Small intestine (tissue), 7 donors: Measurements from ENCODE around the gene EBF4. TPM values are rescaled to one million over a fixed set of nuclear protein-coding genes. Genes with fewer than 3 reads are reported as not detected.

Experiments used
- DNase-seq, 2 donors: peaks; one replicate each; pipeline versions ENCODE4 v3.0.0 to v3.0.0-alpha.2; 2013
- FAIRE-seq: peaks from 2 replicates; lab custom pipeline; 2012; peaks lifted over from hg19 to GRCh38; lab: Jason Lieb, UNC
- H3K27ac ChIP-seq, 3 donors: one replicate each; pipeline ENCODE4 v1.5.1; 2013; ENCODE audit warnings: low read length in 2 of 3, mild to moderate bottlenecking in 2 of 3, control low read depth in 1 of 3, inconsistent platforms in 1 of 3, low read depth in 1 of 3, moderate library complexity in 1 of 3
- H3K27me3 ChIP-seq, 3 donors: one replicate each; pipeline ENCODE4 v1.6.1; 2013; ENCODE audit warnings: low read length in 3 of 3, inconsistent platforms in 1 of 3; ENCODE audit not compliant: control insufficient read depth in 3 of 3, insufficient read depth in 3 of 3
- H3K36me3 ChIP-seq, 3 donors: one replicate each; pipeline ENCODE4 v1.6.1; 2013; ENCODE audit warnings: low read length in 3 of 3, inconsistent platforms in 1 of 3, low read depth in 1 of 3, mild to moderate bottlenecking in 1 of 3, moderate library complexity in 1 of 3; ENCODE audit not compliant: control insufficient read depth in 3 of 3, insufficient read depth in 2 of 3
- H3K4me1 ChIP-seq, 3 donors: one replicate each; pipeline ENCODE4 v1.6.1; 2013; ENCODE audit warnings: low read length in 2 of 3, inconsistent platforms in 1 of 3, low read depth in 1 of 3, mild to moderate bottlenecking in 1 of 3, moderate library complexity in 1 of 3; ENCODE audit not compliant: control insufficient read depth in 3 of 3, insufficient read depth in 2 of 3
- H3K4me3 ChIP-seq, 3 donors: one replicate each; pipeline ENCODE4 v1.5.1; 2013; ENCODE audit warnings: low read length in 3 of 3, control low read depth in 1 of 3, inconsistent platforms in 1 of 3, low read depth in 1 of 3, mild to moderate bottlenecking in 1 of 3, moderate library complexity in 1 of 3
- H3K9me3 ChIP-seq, 2 donors: one replicate each; pipeline ENCODE4 v1.6.1; 2013; ENCODE audit warnings: low read depth in 1 of 2, low read length in 1 of 2; ENCODE audit not compliant: control insufficient read depth in 2 of 2, insufficient read depth in 1 of 2
- WGBS, 3 donors: extraction: QIAGEN DNeasy Blood & Tissue Kit; methylation state at CpG; one replicate each; pipeline ENCODE4 v1.1.7; 2013; 5-methylcytosine and 5-hydroxymethylcytosine counted together
- polyA plus RNA-seq, 4 donors: library from polyadenylated mRNA; stranded (reverse) in 3 of 4; unstranded in 1 of 4; fragments of 200-250 nt in 3 of 4; fragments of 120-200 nt in 1 of 4; gene quantifications; one replicate each; pipeline versions ENCODE4 v1.2.1 to v1.2.3, GENCODE V29; 2013
- donor health status: healthy with polysubstance abuse.
- donor health status: control.
- donor health status: control.
- donor health status: Bipolar disorder and iron deficiency.
- donor health status: healthy.

EBF4 gene
- polyA plus RNA-seq, 4 donors, result 0.67 to 7.4 (median 3.2) TPM

DNA sequence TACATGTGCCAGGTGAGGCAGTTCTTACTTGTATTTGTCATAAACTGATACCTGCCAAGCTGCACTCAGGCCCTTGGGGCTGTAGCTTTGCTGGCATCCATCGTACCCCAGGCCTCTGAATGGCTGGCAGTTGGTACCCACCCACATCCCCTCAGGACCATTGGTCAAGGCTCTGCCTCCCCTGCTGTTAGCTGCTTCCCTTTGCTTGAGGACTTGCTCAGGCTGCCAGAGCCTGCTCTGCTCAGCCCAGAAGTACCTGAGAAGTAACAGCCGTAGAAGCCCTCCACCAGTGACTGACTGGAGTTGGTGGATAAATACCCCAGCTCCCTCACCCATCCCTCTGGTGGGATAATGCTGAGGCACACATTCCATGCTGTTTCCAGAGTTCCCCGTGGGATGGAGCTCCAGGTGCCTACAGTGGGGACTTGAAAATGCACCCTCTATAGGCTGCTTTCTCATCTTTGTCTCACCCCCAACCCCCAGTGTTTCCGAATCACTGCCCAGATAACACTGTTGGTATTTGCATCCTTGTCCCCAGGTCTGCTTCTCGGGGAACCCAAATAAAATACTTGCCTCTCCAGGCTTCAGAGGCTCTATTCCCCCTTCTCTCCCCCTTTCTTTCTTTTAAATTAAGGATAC is 7.3 kb downstream of the EBF4 start:
- Histone ChIP-seq H3K9me3 (no peaks in the 10 kb centered on the region), H3K27me3 (peaks cover 0 to 42% (median 7%) of the 10 kb centered on the region in 3 donors), H3K36me3 (no peaks in the 10 kb centered on the region), H3K4me1 (no peaks in the 10 kb centered on the region), H3K27ac (no peak overlapping the region), H3K4me3 (no peak overlapping the region)
- DNase-seq, result no peak
- no peak for FAIRE-seq
- 72 to 84% (median 73%) methylated on average over 5 of the region's 5 CpGs for WGBS, 3 donors

GRCh38 chr20:2700913-2701620 is 8.5 kb downstream of the EBF4 start:
- H3K9me3 ChIP-seq, result no peaks in the 10 kb centered on the region
- H3K36me3 ChIP-seq, result peaks cover 0 to 2% (median 0%) of the 10 kb centered on the region in 3 donors
- peaks cover 0 to 34% (median 2%) of the 10 kb centered on the region in 3 donors for H3K27me3 ChIP-seq
- no peak for FAIRE-seq
- no peak for DNase-seq
- 57 to 66% (median 63%) methylated on average over 9 of the region's 9 CpGs for WGBS, 3 donors
- H3K4me3 ChIP-seq, result no peak overlapping the region
- H3K4me1 ChIP-seq, result no peaks in the 10 kb centered on the region
- H3K27ac ChIP-seq, result no peak overlapping the region

- Histone ChIP-seq H3K27me3 (peaks cover 0 to 32% (median 2%) of the 10 kb centered on the region in 3 donors), H3K4me3 (no peak overlapping the region), H3K4me1 (no peaks in the 10 kb centered on the region), H3K36me3 (peaks cover 0 to 3% (median 0%) of the 10 kb centered on the region in 3 donors), H3K27ac (no peak overlapping the region), H3K9me3 (no peaks in the 10 kb centered on the region)
- WGBS, 3 donors, result 69 to 74% (median 71%) methylated on average over 5 of the region's 5 CpGs
- no peak for DNase-seq
- FAIRE-seq, result no peak
Measured at GRCh38 chr20:2701671-2702081, 9.1 kb downstream of the EBF4 start.

GRCh38 chr20:2703716-2704475 is 11.3 kb downstream of the EBF4 start:
- Histone ChIP-seq H3K4me3 (no peak overlapping the region), H3K36me3 (peaks cover 0 to 3% (median 0%) of the 10 kb centered on the region in 3 donors), H3K27me3 (peaks cover 0 to 24% (median 2%) of the 10 kb centered on the region in 3 donors), H3K27ac (no peak overlapping the region), H3K4me1 (no peaks in the 10 kb centered on the region), H3K9me3 (no peaks in the 10 kb centered on the region)
- FAIRE-seq (no peak), DNase-seq (no peak)
- WGBS, 3 donors, result 75 to 86% (median 82%) methylated on average over 8 of the region's 8 CpGs

DNA sequence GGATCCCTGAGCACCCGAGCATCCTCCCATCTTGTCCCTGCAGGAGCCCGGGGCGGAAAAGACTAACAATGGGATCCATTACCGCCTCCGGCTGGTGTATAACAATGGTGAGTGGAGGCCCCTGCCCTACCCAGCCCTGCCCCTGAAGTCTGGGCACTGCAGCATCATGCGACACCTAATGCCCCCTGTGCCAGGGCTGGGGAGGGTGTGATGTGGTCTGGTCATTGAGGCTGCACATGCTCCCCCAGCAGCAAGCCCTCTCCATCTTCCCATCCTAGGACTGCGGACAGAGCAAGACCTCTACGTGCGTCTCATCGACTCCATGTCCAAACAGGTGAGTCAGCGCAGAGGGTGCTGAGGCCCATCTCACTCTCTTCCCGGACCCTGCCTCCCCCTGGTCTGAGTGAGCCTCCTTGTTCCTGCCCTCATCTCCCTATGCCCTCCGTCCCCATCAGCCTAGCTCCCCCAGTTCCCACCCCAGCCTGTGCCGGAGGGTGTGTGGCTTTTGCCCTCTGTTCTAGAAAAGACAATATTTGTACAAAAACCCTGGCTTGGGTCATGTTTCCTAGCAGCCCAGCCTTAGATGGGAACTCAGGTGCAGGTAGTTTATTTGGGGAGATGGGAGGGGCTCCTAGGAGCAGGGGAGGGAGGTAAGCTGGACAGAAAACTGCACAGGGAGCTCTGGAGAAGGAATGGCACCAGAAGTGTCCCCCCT is 13.5 kb downstream of the EBF4 start:
- Histone ChIP-seq H3K9me3 (no peaks in the 10 kb centered on the region), H3K36me3 (peaks cover 0 to 3% (median 0%) of the 10 kb centered on the region in 3 donors), H3K4me3 (no peak overlapping the region), H3K27me3 (peaks cover 0 to 15% (median 0%) of the 10 kb centered on the region in 3 donors), H3K27ac (no peak overlapping the region), H3K4me1 (no peaks in the 10 kb centered on the region)
- WGBS, 3 donors, result 71 to 83% (median 81%) methylated on average over 14 of the region's 14 CpGs
- no peak for DNase-seq
- FAIRE-seq, result no peak

GRCh38 chr20:2706688-2707352 is 14.2 kb downstream of the EBF4 start:
- H3K27me3 ChIP-seq, result peaks cover 0 to 9% (median 0%) of the 10 kb centered on the region in 3 donors
- 37 to 56% (median 42%) methylated on average over 6 of the region's 6 CpGs for WGBS, 3 donors
- H3K9me3 ChIP-seq, result no peaks in the 10 kb centered on the region
- H3K36me3 ChIP-seq, result peaks cover 0 to 3% (median 0%) of the 10 kb centered on the region in 3 donors
- H3K4me3 ChIP-seq, result no peak overlapping the region
- no peak for DNase-seq
- no peak for FAIRE-seq
- H3K27ac ChIP-seq, result no peak overlapping the region
- H3K4me1 ChIP-seq, result no peaks in the 10 kb centered on the region

GRCh38 chr20:2707353-2708072 is 14.9 kb downstream of the EBF4 start:
- Histone ChIP-seq H3K4me3 (no peak overlapping the region), H3K36me3 (peaks cover 0 to 3% (median 0%) of the 10 kb centered on the region in 3 donors), H3K9me3 (no peaks in the 10 kb centered on the region), H3K27ac (no peak overlapping the region), H3K27me3 (peaks cover 0 to 9% (median 0%) of the 10 kb centered on the region in 3 donors), H3K4me1 (no peaks in the 10 kb centered on the region)
- 60 to 78% (median 64%) methylated on average over 12 of the region's 12 CpGs for WGBS, 3 donors
- DNase-seq (no peak), FAIRE-seq (no peak)
